PC-3 (cell line): ENCODE data around the gene CD79A. TPM values are rescaled to one million over a fixed set of nuclear protein-coding genes. Genes with fewer than 3 reads are reported as not detected.

Experiments used
- ATAC-seq: fragments of 200-7000 bp; cut with Tn5 transposase; 2 replicates; pipeline ENCODE4 v1.9.1; 2020; ENCODE audit warnings: mild to moderate bottlenecking, moderate library complexity
- BruUV-seq: library from RNA; stranded (reverse); fragments of 400-500 nt; replicated peaks from 2 replicates; lab custom pipeline; 2021; lab: Mats Ljungman, UMichigan
- CTCF ChIA-PET: fragments of 300-600 bp; sonication (Branson Sonifier 250); formaldehyde crosslinking; loops from one replicate; lab custom pipeline; 2022; ENCODE audit warnings: antibody characterized with exemption; lab: Charles Lee
- POLR2A ChIA-PET: fragments of 300-600 bp; sonication (Branson Sonifier 250); formaldehyde crosslinking; loops from one replicate; lab custom pipeline; 2022; ENCODE audit warnings: antibody characterized with exemption; ENCODE audit not compliant: unreplicated experiment; lab: Charles Lee
- DNase-seq: peaks from one replicate; pipeline ENCODE4 v3.0.0-alpha.2; 2015
- H2AFZ ChIP-seq: fragments of 300-600 bp; sonication (generic); 2 replicates; pipeline ENCODE4 v1.6.0; 2016; ENCODE audit warnings: antibody characterized with exemption, low read length
- H3F3A ChIP-seq: fragments of 300-600 bp; sonication (generic); one replicate; pipeline ENCODE4 v1.6.0; 2017; ENCODE audit warnings: antibody characterized with exemption, low read length, control low read depth, mild to moderate bottlenecking; ENCODE audit not compliant: unreplicated experiment
- H3K27ac ChIP-seq: fragments of 300-600 bp; sonication (generic); 2 replicates; pipeline ENCODE4 v1.5.1; 2016; ENCODE audit warnings: mild to moderate bottlenecking, low read length
- H3K27me3 ChIP-seq: fragments of 300-600 bp; sonication (generic); 2 replicates; pipeline ENCODE4 v1.6.1; 2016; ENCODE audit warnings: low read length, mixed read lengths
- H3K36me3 ChIP-seq: fragments of 300-600 bp; sonication (generic); 2 replicates; pipeline ENCODE4 v1.6.1; 2016; ENCODE audit warnings: low read depth, mixed run types, low read length, mixed read lengths
- H3K4me1 ChIP-seq: fragments of 300-600 bp; sonication (generic); 2 replicates; pipeline ENCODE4 v1.5.1; 2016; ENCODE audit warnings: low read length; ENCODE audit not compliant: insufficient read depth
- H3K4me2 ChIP-seq: fragments of 300-600 bp; sonication (generic); 2 replicates; pipeline ENCODE4 v1.6.0; 2016; ENCODE audit warnings: low read length
- H3K4me3 ChIP-seq: fragments of 300-600 bp; sonication (generic); 2 replicates; pipeline ENCODE4 v1.5.1; 2016; ENCODE audit warnings: mild to moderate bottlenecking, low read length, mixed read lengths
- H3K79me2 ChIP-seq: fragments of 300-600 bp; sonication (generic); 2 replicates; pipeline ENCODE4 v1.6.1; 2017; ENCODE audit warnings: low read length, mixed read lengths
- H3K9ac ChIP-seq: fragments of 300-600 bp; sonication (generic); 2 replicates; pipeline ENCODE4 v1.6.0; 2016; ENCODE audit warnings: mild to moderate bottlenecking, low read length
- H3K9me2 ChIP-seq: fragments of 300-600 bp; sonication (generic); replicated peaks from 2 replicates; pipeline ENCODE4 v1.6.1; 2016; ENCODE audit warnings: mixed run types, low read length, mixed read lengths
- H3K9me3 ChIP-seq: fragments of 300-600 bp; sonication (generic); 2 replicates; pipeline ENCODE4 v1.6.1; 2016; ENCODE audit warnings: low read length, mixed read lengths
- H4K20me1 ChIP-seq: fragments of 300-600 bp; sonication (generic); 2 replicates; pipeline ENCODE4 v1.6.1; 2016; ENCODE audit warnings: low read length, mixed read lengths
- CTCF ChIP-seq: fragments of 300-600 bp; sonication (generic); conservative IDR thresholded peaks from 2 replicates; pipeline ENCODE4 v1.5.1; 2017; ENCODE audit warnings: antibody characterized with exemption, low read depth, mild to moderate bottlenecking, low read length
- EZH2 ChIP-seq: fragments of 300-600 bp; sonication (generic); IDR thresholded peaks from one replicate; pipeline ENCODE4 v1.6.1; 2017; ENCODE audit warnings: antibody characterized with exemption, mild to moderate bottlenecking, low read length; ENCODE audit not compliant: unreplicated experiment
- EZH2phosphoT487 ChIP-seq: fragments of 300-600 bp; sonication (generic); IDR thresholded peaks from 2 replicates; pipeline ENCODE4 v1.6.1; 2018; ENCODE audit warnings: mild to moderate bottlenecking, antibody characterized with exemption, low read length, borderline replicate concordance
- intact Hi-C: fragments of 100-400 bp; cut with micrococcal nuclease; formaldehyde crosslinking; loops from 2 replicates; pipeline ENCODE4 v1.9.0; 2023
- total RNA-seq: library from RNA; depleted of rRNA; stranded (reverse); fragments of >200 nt; gene quantifications from 2 replicates; pipeline ENCODE4 v1.2.3, GENCODE V29; 2014

The CD79A gene
- total RNA-seq, 1 experiment from 2014 or later, result 0.11 TPM

- no peaks in the 10 kb centered on the region for H3K36me3 ChIP-seq
- DNase-seq, result no peak
- no peaks in the 10 kb centered on the region for H3K9me3 ChIP-seq
- ChIA-PET POLR2A (no interaction called here), CTCF (no interaction called here)
- H2AFZ ChIP-seq, result no peak overlapping the region
- H3K27me3 ChIP-seq, result peaks cover 26% of the 10 kb centered on the region
- H3K9me2 ChIP-seq, result no peaks in the 10 kb centered on the region
- no peaks in the 10 kb centered on the region for H4K20me1 ChIP-seq
- H3F3A ChIP-seq, result no peaks in the 10 kb centered on the region
- no peaks in the 10 kb centered on the region for H3K4me1 ChIP-seq
- intact Hi-C loops, result no loop called here
- TF ChIP-seq CTCF (no peak), EZH2phosphoT487 (no peak), EZH2 (no peak)
- ATAC-seq, result no peak; the same call in 1 of the 2 replicates
- H3K9ac ChIP-seq, result no peak overlapping the region
- no peaks in the 10 kb centered on the region for H3K79me2 ChIP-seq
- H3K4me3 ChIP-seq, result no peak overlapping the region
- no TSS peak for BruUV-seq
- no peak overlapping the region for H3K4me2 ChIP-seq
- no peak overlapping the region for H3K27ac ChIP-seq
Observed at GRCh38 chr19:41910240-41910991, 33.3 kb downstream of the CD79A start.

- Histone ChIP-seq H4K20me1 (no peaks in the 10 kb centered on the region), H3K9me3 (no peaks in the 10 kb centered on the region), H3K27ac (no peak overlapping the region), H3K27me3 (peaks cover 28% of the 10 kb centered on the region), H3K79me2 (no peaks in the 10 kb centered on the region), H3K4me3 (no peak overlapping the region), H3K4me2 (no peak overlapping the region), H3K9ac (no peak overlapping the region), H3K9me2 (no peaks in the 10 kb centered on the region), H3K4me1 (no peaks in the 10 kb centered on the region), H3F3A (no peaks in the 10 kb centered on the region), H3K36me3 (no peaks in the 10 kb centered on the region), H2AFZ (no peak overlapping the region)
- DNase-seq, result no peak
- intact Hi-C loops, result no loop called here
- CTCF ChIA-PET, result no interaction called here
- TF ChIP-seq EZH2, result no peak
- TF ChIP-seq EZH2phosphoT487, result no peak
- TF ChIP-seq CTCF, result no peak
- TSS peak; percentile 19 for BruUV-seq
- POLR2A ChIA-PET, result no interaction called here
- no peak for ATAC-seq
Observed at GRCh38 chr19:41910992-41911888, 34.2 kb downstream of the CD79A start.
